GM12878 (cell line): ENCODE data around the gene NDOR1. TPM values are rescaled to one million over a fixed set of nuclear protein-coding genes. Genes with fewer than 3 reads are reported as not detected.

Experiments used
- ATAC-seq: fragments of 200-7000 bp; cut with Tn5 transposase; 3 replicates; pipeline ENCODE4 v1.9.1; 2020; ENCODE audit warnings: mild to moderate bottlenecking, moderate library complexity
- BruUV-seq: library from RNA; stranded (reverse); fragments of 400-500 nt; replicated peaks from 2 replicates; lab custom pipeline; 2021; lab: Mats Ljungman, UMichigan
- CTCF ChIA-PET: fragments of 300-600 bp; sonication (Branson Sonifier 250); formaldehyde crosslinking; extraction: SDS; loops from one replicate; lab custom pipeline; 2021; ENCODE audit warnings: inconsistent platforms; lab: Yijun Ruan, JAX
- POLR2A ChIA-PET: fragments of 350-600 bp; formaldehyde crosslinking; extraction: SDS; loops from one replicate; lab custom pipeline; 2021; ENCODE audit warnings: inconsistent platforms; lab: Charles Lee
- RAD21 ChIA-PET: fragments of 300-600 bp; sonication (Branson Sonifier 250); formaldehyde crosslinking; loops from one replicate; lab custom pipeline; 2023; ENCODE audit warnings: antibody characterized with exemption; ENCODE audit not compliant: unreplicated experiment; lab: Charles Lee
- SMC1A ChIA-PET: fragments of 300-600 bp; sonication (Branson Sonifier 250); formaldehyde crosslinking; loops from one replicate; lab custom pipeline; 2023; ENCODE audit not compliant: unreplicated experiment, uncharacterized antibody; lab: Charles Lee
- DNase-seq: peaks from one replicate; pipeline ENCODE4 v3.0.0-alpha.2; 2011; ENCODE audit warnings: low read depth, low spot score
- FAIRE-seq: peaks from 3 replicates; lab custom pipeline; 2011; peaks lifted over from hg19 to GRCh38; lab: Jason Lieb, UNC
- H2AFZ ChIP-seq: 2 replicates; pipeline ENCODE4 v1.6.0; 2011; ENCODE audit warnings: low read depth, low read length, control low read depth; ENCODE audit not compliant: control insufficient read depth
- H3K27ac ChIP-seq: 2 replicates; pipeline ENCODE4 v1.5.1; 2011; ENCODE audit warnings: control low read depth; ENCODE audit not compliant: control insufficient read depth, insufficient read depth
- H3K27me3 ChIP-seq, 2 experiments: replicated peaks in 1 of 2; 2 replicates each; pipeline versions ENCODE4 v1.6.0 to v1.6.1; 2011; ENCODE audit warnings: low read length in 1 of 2; ENCODE audit not compliant: control insufficient read depth in 2 of 2, insufficient read depth in 2 of 2
- H3K36me3 ChIP-seq, 2 experiments: 2 replicates each; pipeline ENCODE4 v1.5.1; 2011; ENCODE audit warnings: low read length in 1 of 2; ENCODE audit not compliant: control insufficient read depth in 2 of 2, insufficient read depth in 2 of 2
- H3K4me1 ChIP-seq: 2 replicates; pipeline ENCODE4 v1.6.1; 2011; ENCODE audit warnings: mild to moderate bottlenecking, low read length, moderate library complexity, mixed read lengths; ENCODE audit not compliant: control insufficient read depth, insufficient read depth
- H3K4me2 ChIP-seq: 2 replicates; pipeline ENCODE4 v1.6.0; 2011; ENCODE audit warnings: control low read depth; ENCODE audit not compliant: control insufficient read depth, insufficient read depth
- H3K4me3 ChIP-seq: fragments of 200-600 bp; sonication (generic); 2 replicates; pipeline ENCODE4 v1.5.1; 2016
- H3K79me2 ChIP-seq: 2 replicates; pipeline ENCODE4 v1.6.0; 2011; ENCODE audit warnings: low read length; ENCODE audit not compliant: control insufficient read depth, insufficient read depth
- H3K9ac ChIP-seq: 2 replicates; pipeline ENCODE4 v1.8.0; 2011; ENCODE audit warnings: low read length, control low read depth, mixed read lengths; ENCODE audit not compliant: control insufficient read depth, insufficient read depth
- H3K9me3 ChIP-seq: replicated peaks from 3 replicates; pipeline ENCODE4 v1.5.1; 2011; ENCODE audit warnings: mild to moderate bottlenecking, low read length; ENCODE audit not compliant: control insufficient read depth, insufficient read depth
- H4K20me1 ChIP-seq: 2 replicates; pipeline ENCODE4 v1.6.0; 2011; ENCODE audit not compliant: control insufficient read depth, insufficient read depth
- ASH2L ChIP-seq: fragments of 300-600, 200-600 bp; sonication (generic); IDR thresholded peaks from 2 replicates; pipeline ENCODE4 v1.6.1; 2017; ENCODE audit warnings: low read depth, mild to moderate bottlenecking, borderline replicate concordance
- EGR1 ChIP-seq, 2 experiments: IDR thresholded peaks; 1 replicate in 1 of 2; 2 replicates in 1 of 2; pipeline ENCODE4 v1.6.1; 2011 to 2012; ENCODE audit warnings: low read depth in 2 of 2, low read length in 2 of 2, borderline replicate concordance in 1 of 2, mild to moderate bottlenecking in 1 of 2, moderate library complexity in 1 of 2
- GATAD2B ChIP-seq: fragments of 450-650 bp; conservative IDR thresholded peaks from 2 replicates; pipeline ENCODE4 v1.6.1; 2017; ENCODE audit warnings: low read depth, mild to moderate bottlenecking, moderate library complexity
- MEF2B ChIP-seq: fragments of 450-650 bp; IDR thresholded peaks from 2 replicates; pipeline ENCODE4 v1.6.1; 2018; ENCODE audit warnings: mild to moderate bottlenecking, moderate library complexity; ENCODE audit not compliant: partially characterized antibody, poor library complexity, severe bottlenecking
- MYC ChIP-seq: IDR thresholded peaks from 2 replicates; pipeline ENCODE4 v1.6.1; 2011; ENCODE audit warnings: mild to moderate bottlenecking, low read length, moderate library complexity, inconsistent platforms; ENCODE audit not compliant: insufficient read depth, insufficient replicate concordance, insufficient read length, severe bottlenecking
- NBN ChIP-seq: fragments of 450-650 bp; IDR thresholded peaks from 2 replicates; pipeline ENCODE4 v1.6.1; 2016
- PBX3 ChIP-seq: IDR thresholded peaks from 2 replicates; pipeline ENCODE4 v1.6.1; 2011; ENCODE audit warnings: mild to moderate bottlenecking, low read depth, low read length, moderate library complexity; ENCODE audit not compliant: insufficient replicate concordance
- POU2F2 ChIP-seq: IDR thresholded peaks from 3 replicates; pipeline ENCODE4 v1.6.1; 2011; ENCODE audit warnings: low read depth, mild to moderate bottlenecking, low read length, borderline replicate concordance
- RUNX3 ChIP-seq: IDR thresholded peaks from 2 replicates; pipeline ENCODE4 v1.6.1; 2012; ENCODE audit warnings: low read length, inconsistent platforms
- SMAD1 ChIP-seq: fragments of 450-650 bp; IDR thresholded peaks from 2 replicates; pipeline ENCODE4 v1.6.1; 2018; ENCODE audit warnings: mild to moderate bottlenecking, low read depth; ENCODE audit not compliant: partially characterized antibody
- STAT1 ChIP-seq: fragments of 450-650 bp; conservative IDR thresholded peaks from 2 replicates; pipeline ENCODE4 v1.6.1; 2014; ENCODE audit warnings: antibody characterized with exemption, mild to moderate bottlenecking
- ZNF622 ChIP-seq: fragments of 450-650 bp; IDR thresholded peaks from 2 replicates; pipeline ENCODE4 v1.6.1; 2017; ENCODE audit warnings: mild to moderate bottlenecking, inconsistent platforms
- WGBS: methylation state at CpG from one replicate; pipeline ENCODE4 v1.1.6; 2016; ENCODE audit warnings: low lambda C conversion rate; ENCODE audit not compliant: insufficient replicate concordance, insufficient coverage; ENCODE audit errors: missing lambda C conversion rate; 5-methylcytosine and 5-hydroxymethylcytosine counted together
- in situ Hi-C: fragments of 300-500 bp; cut with MboI; formaldehyde crosslinking; loops from 9 replicates; pipeline ENCODE4 v1.14.3; 2018; ENCODE audit warnings: mixed read lengths
- intact Hi-C: fragments of 100-400 bp; cut with micrococcal nuclease; formaldehyde crosslinking; loops from one replicate; pipeline ENCODE4 v1.14.2; 2022; ENCODE audit not compliant: unreplicated experiment
- polyA plus RNA-seq, 11 experiments: library from polyadenylated mRNA; depleted of rRNA in 4 of 11; unstranded in 6 of 11; stranded (reverse) in 5 of 11; fragments of >200 nt; fragmentation: Nextera tagmentation in 4 of 11; fragmentation: Illumina TruSeq in 1 of 11; extraction: Ambion mirVana in 4 of 11; extraction: Trizol in 1 of 11; gene quantifications; 1 replicate in 1 of 11; 2 replicates in 10 of 11; pipeline versions ENCODE4 v1.2.1 to v1.2.3, GENCODE V29; 2011 to 2016; ENCODE audit warnings: inconsistent platforms in 2 of 11, missing spikeins in 2 of 11, low read depth in 1 of 11
- total RNA-seq, 4 experiments: library from RNA; depleted of rRNA in 3 of 4; stranded (reverse); fragments of >200 nt in 3 of 4; fragmentation: Illumina TruSeq in 1 of 4; extraction: Trizol in 1 of 4; gene quantifications; 2 replicates each; pipeline versions ENCODE4 v1.2.1 to v1.2.3, GENCODE V29; 2013 to 2021
- TF ChIP-seq, protein P1 (sequence below): fragments of 450-650 bp; IDR thresholded peaks from 2 replicates; pipeline ENCODE4 v1.6.1; 2016; ENCODE audit warnings: mild to moderate bottlenecking
- TF ChIP-seq, protein P2 (sequence below): fragments of 450-650 bp; IDR thresholded peaks from 2 replicates; pipeline ENCODE4 v1.6.1; 2016; ENCODE audit warnings: mild to moderate bottlenecking, moderate library complexity, borderline replicate concordance

NDOR1 gene
- total and polyA plus RNA-seq, 10 of the 15 experiments (the other 5 are each of a cell fraction or from before 2014, with no cell fraction given): 0.04 to 32.9 (median 11.1) TPM

GRCh38 chr9:137166380-137167229 lies 38.9 kb upstream of the NDOR1 start:
- Histone ChIP-seq H3K27me3 (peaks cover 0 to 8% of the 10 kb centered on the region in 2 experiments; a peak in 3 of 4 replicates), H3K4me1 (peaks cover 8% of the 10 kb centered on the region; the same call in 1 of the 2 replicates), H3K9me3 (no peaks in the 10 kb centered on the region; the same call in 2 of the 3 replicates), H3K36me3 (no peaks in the 10 kb centered on the region), H3K79me2 (no peaks in the 10 kb centered on the region), H3K9ac (no peak overlapping the region), H2AFZ (no peak overlapping the region), H3K4me2 (no peak overlapping the region), H4K20me1 (no peaks in the 10 kb centered on the region), H3K27ac (no peak overlapping the region), H3K4me3 (no peak overlapping the region)
- no peak for DNase-seq
- BruUV-seq: no TSS peak
- ChIA-PET POLR2A (interaction anchor here (0.6 to 2.8 kb wide), 4 partner anchors 14 to 43 kb away, joined by 4 to 15 read pairs (median 6); no protein-coding TSS in a partner anchor), RAD21 (interaction anchor here (0.6 to 4.3 kb wide), 4 partner anchors 8 to 22 kb away, joined by 3 to 25 read pairs (median 4); partner anchors contain the start of gene SSNA1), SMC1A (no interaction called here), CTCF (no interaction called here)
- intact Hi-C loops: no loop called here
- no peak for ATAC-seq
- in situ Hi-C loops: no loop called here
- TF ChIP-seq PBX3: no peak
- TF ChIP-seq NBN: no peak
- TF ChIP-seq, protein P1, sequence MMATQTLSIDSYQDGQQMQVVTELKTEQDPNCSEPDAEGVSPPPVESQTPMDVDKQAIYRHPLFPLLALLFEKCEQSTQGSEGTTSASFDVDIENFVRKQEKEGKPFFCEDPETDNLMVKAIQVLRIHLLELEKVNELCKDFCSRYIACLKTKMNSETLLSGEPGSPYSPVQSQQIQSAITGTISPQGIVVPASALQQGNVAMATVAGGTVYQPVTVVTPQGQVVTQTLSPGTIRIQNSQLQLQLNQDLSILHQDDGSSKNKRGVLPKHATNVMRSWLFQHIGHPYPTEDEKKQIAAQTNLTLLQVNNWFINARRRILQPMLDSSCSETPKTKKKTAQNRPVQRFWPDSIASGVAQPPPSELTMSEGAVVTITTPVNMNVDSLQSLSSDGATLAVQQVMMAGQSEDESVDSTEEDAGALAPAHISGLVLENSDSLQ: no peak
- no peak for TF ChIP-seq MEF2B
- no peak for TF ChIP-seq ZNF622
- no peak for TF ChIP-seq EGR1 (IDR thresholded peaks at IDR 0.05; ENCODE audit: borderline replicate concordance in 1 of 2, low read depth in 2 of 2, low read length in 2 of 2)
- TF ChIP-seq MYC: no peak
- no peak for TF ChIP-seq ASH2L
- TF ChIP-seq, protein P2, sequence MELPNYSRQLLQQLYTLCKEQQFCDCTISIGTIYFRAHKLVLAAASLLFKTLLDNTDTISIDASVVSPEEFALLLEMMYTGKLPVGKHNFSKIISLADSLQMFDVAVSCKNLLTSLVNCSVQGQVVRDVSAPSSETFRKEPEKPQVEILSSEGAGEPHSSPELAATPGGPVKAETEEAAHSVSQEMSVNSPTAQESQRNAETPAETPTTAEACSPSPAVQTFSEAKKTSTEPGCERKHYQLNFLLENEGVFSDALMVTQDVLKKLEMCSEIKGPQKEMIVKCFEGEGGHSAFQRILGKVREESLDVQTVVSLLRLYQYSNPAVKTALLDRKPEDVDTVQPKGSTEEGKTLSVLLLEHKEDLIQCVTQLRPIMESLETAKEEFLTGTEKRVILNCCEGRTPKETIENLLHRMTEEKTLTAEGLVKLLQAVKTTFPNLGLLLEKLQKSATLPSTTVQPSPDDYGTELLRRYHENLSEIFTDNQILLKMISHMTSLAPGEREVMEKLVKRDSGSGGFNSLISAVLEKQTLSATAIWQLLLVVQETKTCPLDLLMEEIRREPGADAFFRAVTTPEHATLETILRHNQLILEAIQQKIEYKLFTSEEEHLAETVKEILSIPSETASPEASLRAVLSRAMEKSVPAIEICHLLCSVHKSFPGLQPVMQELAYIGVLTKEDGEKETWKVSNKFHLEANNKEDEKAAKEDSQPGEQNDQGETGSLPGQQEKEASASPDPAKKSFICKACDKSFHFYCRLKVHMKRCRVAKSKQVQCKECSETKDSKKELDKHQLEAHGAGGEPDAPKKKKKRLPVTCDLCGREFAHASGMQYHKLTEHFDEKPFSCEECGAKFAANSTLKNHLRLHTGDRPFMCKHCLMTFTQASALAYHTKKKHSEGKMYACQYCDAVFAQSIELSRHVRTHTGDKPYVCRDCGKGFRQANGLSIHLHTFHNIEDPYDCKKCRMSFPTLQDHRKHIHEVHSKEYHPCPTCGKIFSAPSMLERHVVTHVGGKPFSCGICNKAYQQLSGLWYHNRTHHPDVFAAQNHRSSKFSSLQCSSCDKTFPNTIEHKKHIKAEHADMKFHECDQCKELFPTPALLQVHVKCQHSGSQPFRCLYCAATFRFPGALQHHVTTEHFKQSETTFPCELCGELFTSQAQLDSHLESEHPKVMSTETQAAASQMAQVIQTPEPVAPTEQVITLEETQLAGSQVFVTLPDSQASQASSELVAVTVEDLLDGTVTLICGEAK: no peak
- no peak for TF ChIP-seq STAT1
- TF ChIP-seq GATAD2B: no peak
- TF ChIP-seq RUNX3: no peak
- no peak for TF ChIP-seq POU2F2
- TF ChIP-seq SMAD1: no peak
- 31% methylated on average over 21 of the region's 22 CpGs for WGBS
- FAIRE-seq: no peak
